ENCODE results near the gene CLP1. TPM values are rescaled to one million over a fixed set of nuclear protein-coding genes. Genes with fewer than 3 reads are reported as not detected.

Gene CLP1
- polyA plus RNA-seq, 1 of the 3 experiments (the other 2 are of a cell fraction) = 18.1 TPM

DNA sequence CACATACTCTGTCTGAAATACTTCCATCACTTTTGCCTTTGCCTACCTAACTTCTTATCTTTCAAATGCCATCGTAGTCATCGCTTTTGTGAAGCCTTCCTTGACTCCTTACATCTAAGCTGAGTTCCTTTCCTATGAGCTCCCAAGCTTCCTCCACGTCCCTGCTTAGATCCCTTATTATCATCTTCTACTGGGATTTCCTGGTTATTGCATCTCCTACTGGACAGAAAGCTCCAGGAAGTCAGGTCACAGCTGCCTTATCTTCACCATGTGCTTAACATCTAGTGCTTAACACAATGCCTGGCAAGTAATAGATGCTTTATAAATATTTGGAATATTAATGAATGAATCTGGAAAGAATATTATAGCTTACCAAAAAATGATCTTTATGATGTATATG is 13.8 kb upstream of the CLP1 start:
- peaks cover 55% of the 10 kb centered on the region for H4K20me1 ChIP-seq (ENCODE audit: insufficient read depth)
- ChIA-PET POLR2A (interaction anchor here (0.6 kb wide), 1 partner anchor 11 kb away, joined by 3 read pairs; no protein-coding TSS in a partner anchor), CTCF (interaction anchor here (0.6 to 17.7 kb wide), 37 partner anchors 10 to 259 kb away, joined by 3 to 326 read pairs (median 6); partner anchors contain the start of genes CLP1, RTN4RL2 and UBE2L6)
- no peak overlapping the region for H3K4me2 ChIP-seq
- H3K4me3 ChIP-seq (ENCODE audit: low read depth in 2 of 2, low read length in 1 of 2) = no peak overlapping the region
- H3K36me3 ChIP-seq (replicated peaks in 1 of 2; ENCODE audit: control insufficient read depth in 1 of 2, insufficient read depth in 2 of 2, low read length in 1 of 2) = peaks cover 3 to 4% of the 10 kb centered on the region in 2 experiments
- DNase-seq = no peak
- no peaks in the 10 kb centered on the region for H3K9me2 ChIP-seq
- no peak overlapping the region for H3K9ac ChIP-seq
- no peaks in the 10 kb centered on the region for H3K27me3 ChIP-seq (ENCODE audit: insufficient read depth)
- H3K27ac ChIP-seq (ENCODE audit: low read depth in 2 of 2, low read length in 1 of 2) = no peak overlapping the region
- H3F3A ChIP-seq (replicated peaks; ENCODE audit: insufficient read depth) = peaks cover 18% of the 10 kb centered on the region
- peaks cover 30 to 31% of the 10 kb centered on the region in 2 experiments; a peak in 3 of 4 replicates for H3K4me1 ChIP-seq (ENCODE audit: control insufficient read depth in 1 of 2, insufficient read depth in 2 of 2, low read depth in 1 of 2, low read length in 1 of 2)
- peaks cover 45% of the 10 kb centered on the region for H3K79me2 ChIP-seq (ENCODE audit: insufficient read depth)
- 90% methylated on average over 3 of the region's 3 CpGs for whole genome bisulfite sequencing (ENCODE audit: low lambda C conversion rate)
- H2AFZ ChIP-seq (ENCODE audit: low read depth) = no peak overlapping the region
- no peaks in the 10 kb centered on the region for H3K9me3 ChIP-seq
- TF ChIP-seq SMC3 (IDR thresholded peaks at IDR 0.05; ENCODE audit: low read depth, low read length) (no peak), MXI1 (IDR thresholded peaks at IDR 0.05; ENCODE audit: low read depth, low read length) (no peak), RCOR1 (IDR thresholded peaks at IDR 0.05; ENCODE audit: low read length) (no peak), RFX5 (IDR thresholded peaks at IDR 0.05; ENCODE audit: low read length) (no peak), RAD21 (IDR thresholded peaks at IDR 0.05; ENCODE audit: low read length) (no peak), GABPA (IDR thresholded peaks at IDR 0.05; ENCODE audit: low read depth) (no peak), FOXM1 (IDR thresholded peaks at IDR 0.05; ENCODE audit: low read depth) (no peak), POLR2AphosphoS5 (IDR thresholded peaks at IDR 0.05; ENCODE audit: low read depth, low read length) (no peak), SIN3A (IDR thresholded peaks at IDR 0.05; ENCODE audit: borderline replicate concordance, low read depth, low read length) (no peak), CHD2 (IDR thresholded peaks at IDR 0.05; ENCODE audit: low read length, partially characterized antibody) (no peak), JUND (IDR thresholded peaks at IDR 0.05) (no peak), EP300 (IDR thresholded peaks at IDR 0.05; ENCODE audit: borderline replicate concordance in 1 of 2, low read depth in 1 of 2, low read length in 1 of 2) (no peak), NRF1 (IDR thresholded peaks at IDR 0.05; ENCODE audit: low read depth, low read length) (no peak), MEF2A (IDR thresholded peaks at IDR 0.05; ENCODE audit: borderline replicate concordance, low read depth) (no peak)
- TF ChIP-seq, protein P1, sequence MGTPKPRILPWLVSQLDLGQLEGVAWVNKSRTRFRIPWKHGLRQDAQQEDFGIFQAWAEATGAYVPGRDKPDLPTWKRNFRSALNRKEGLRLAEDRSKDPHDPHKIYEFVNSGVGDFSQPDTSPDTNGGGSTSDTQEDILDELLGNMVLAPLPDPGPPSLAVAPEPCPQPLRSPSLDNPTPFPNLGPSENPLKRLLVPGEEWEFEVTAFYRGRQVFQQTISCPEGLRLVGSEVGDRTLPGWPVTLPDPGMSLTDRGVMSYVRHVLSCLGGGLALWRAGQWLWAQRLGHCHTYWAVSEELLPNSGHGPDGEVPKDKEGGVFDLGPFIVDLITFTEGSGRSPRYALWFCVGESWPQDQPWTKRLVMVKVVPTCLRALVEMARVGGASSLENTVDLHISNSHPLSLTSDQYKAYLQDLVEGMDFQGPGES (IDR thresholded peaks at IDR 0.05; ENCODE audit: low read depth, low read length) = no peak
- TF ChIP-seq, protein P2, sequence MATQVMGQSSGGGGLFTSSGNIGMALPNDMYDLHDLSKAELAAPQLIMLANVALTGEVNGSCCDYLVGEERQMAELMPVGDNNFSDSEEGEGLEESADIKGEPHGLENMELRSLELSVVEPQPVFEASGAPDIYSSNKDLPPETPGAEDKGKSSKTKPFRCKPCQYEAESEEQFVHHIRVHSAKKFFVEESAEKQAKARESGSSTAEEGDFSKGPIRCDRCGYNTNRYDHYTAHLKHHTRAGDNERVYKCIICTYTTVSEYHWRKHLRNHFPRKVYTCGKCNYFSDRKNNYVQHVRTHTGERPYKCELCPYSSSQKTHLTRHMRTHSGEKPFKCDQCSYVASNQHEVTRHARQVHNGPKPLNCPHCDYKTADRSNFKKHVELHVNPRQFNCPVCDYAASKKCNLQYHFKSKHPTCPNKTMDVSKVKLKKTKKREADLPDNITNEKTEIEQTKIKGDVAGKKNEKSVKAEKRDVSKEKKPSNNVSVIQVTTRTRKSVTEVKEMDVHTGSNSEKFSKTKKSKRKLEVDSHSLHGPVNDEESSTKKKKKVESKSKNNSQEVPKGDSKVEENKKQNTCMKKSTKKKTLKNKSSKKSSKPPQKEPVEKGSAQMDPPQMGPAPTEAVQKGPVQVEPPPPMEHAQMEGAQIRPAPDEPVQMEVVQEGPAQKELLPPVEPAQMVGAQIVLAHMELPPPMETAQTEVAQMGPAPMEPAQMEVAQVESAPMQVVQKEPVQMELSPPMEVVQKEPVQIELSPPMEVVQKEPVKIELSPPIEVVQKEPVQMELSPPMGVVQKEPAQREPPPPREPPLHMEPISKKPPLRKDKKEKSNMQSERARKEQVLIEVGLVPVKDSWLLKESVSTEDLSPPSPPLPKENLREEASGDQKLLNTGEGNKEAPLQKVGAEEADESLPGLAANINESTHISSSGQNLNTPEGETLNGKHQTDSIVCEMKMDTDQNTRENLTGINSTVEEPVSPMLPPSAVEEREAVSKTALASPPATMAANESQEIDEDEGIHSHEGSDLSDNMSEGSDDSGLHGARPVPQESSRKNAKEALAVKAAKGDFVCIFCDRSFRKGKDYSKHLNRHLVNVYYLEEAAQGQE (IDR thresholded peaks at IDR 0.05; ENCODE audit: low read depth, low read length) = no peak
- TF ChIP-seq, protein P3, sequence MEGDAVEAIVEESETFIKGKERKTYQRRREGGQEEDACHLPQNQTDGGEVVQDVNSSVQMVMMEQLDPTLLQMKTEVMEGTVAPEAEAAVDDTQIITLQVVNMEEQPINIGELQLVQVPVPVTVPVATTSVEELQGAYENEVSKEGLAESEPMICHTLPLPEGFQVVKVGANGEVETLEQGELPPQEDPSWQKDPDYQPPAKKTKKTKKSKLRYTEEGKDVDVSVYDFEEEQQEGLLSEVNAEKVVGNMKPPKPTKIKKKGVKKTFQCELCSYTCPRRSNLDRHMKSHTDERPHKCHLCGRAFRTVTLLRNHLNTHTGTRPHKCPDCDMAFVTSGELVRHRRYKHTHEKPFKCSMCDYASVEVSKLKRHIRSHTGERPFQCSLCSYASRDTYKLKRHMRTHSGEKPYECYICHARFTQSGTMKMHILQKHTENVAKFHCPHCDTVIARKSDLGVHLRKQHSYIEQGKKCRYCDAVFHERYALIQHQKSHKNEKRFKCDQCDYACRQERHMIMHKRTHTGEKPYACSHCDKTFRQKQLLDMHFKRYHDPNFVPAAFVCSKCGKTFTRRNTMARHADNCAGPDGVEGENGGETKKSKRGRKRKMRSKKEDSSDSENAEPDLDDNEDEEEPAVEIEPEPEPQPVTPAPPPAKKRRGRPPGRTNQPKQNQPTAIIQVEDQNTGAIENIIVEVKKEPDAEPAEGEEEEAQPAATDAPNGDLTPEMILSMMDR (IDR thresholded peaks at IDR 0.05) = no peak
- TF ChIP-seq, protein P4, sequence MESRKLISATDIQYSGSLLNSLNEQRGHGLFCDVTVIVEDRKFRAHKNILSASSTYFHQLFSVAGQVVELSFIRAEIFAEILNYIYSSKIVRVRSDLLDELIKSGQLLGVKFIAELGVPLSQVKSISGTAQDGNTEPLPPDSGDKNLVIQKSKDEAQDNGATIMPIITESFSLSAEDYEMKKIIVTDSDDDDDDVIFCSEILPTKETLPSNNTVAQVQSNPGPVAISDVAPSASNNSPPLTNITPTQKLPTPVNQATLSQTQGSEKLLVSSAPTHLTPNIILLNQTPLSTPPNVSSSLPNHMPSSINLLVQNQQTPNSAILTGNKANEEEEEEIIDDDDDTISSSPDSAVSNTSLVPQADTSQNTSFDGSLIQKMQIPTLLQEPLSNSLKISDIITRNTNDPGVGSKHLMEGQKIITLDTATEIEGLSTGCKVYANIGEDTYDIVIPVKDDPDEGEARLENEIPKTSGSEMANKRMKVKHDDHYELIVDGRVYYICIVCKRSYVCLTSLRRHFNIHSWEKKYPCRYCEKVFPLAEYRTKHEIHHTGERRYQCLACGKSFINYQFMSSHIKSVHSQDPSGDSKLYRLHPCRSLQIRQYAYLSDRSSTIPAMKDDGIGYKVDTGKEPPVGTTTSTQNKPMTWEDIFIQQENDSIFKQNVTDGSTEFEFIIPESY (IDR thresholded peaks at IDR 0.05; ENCODE audit: borderline replicate concordance, low read depth) = no peak
